SU-DHL-6 (cell line): ENCODE measurements around the gene RPLP1.

Source experiments
- EZH2phosphoT487 ChIP-seq: fragments of 200-600 bp; sonication (generic), shearing (Covaris generic); conservative IDR thresholded peaks from 2 replicates; pipeline ENCODE4 v1.6.1; 2018; ENCODE audit warnings: mild to moderate bottlenecking, antibody characterized with exemption, low read length, moderate library complexity, mixed read lengths
- TF ChIP-seq, protein P1 (sequence below): fragments of 200-600 bp; sonication (generic); IDR thresholded peaks from one replicate; pipeline ENCODE4 v1.5.1; 2017; ENCODE audit warnings: antibody characterized with exemption, mild to moderate bottlenecking, low read length, moderate library complexity; ENCODE audit not compliant: insufficient read depth, poor library complexity, severe bottlenecking

DNA sequence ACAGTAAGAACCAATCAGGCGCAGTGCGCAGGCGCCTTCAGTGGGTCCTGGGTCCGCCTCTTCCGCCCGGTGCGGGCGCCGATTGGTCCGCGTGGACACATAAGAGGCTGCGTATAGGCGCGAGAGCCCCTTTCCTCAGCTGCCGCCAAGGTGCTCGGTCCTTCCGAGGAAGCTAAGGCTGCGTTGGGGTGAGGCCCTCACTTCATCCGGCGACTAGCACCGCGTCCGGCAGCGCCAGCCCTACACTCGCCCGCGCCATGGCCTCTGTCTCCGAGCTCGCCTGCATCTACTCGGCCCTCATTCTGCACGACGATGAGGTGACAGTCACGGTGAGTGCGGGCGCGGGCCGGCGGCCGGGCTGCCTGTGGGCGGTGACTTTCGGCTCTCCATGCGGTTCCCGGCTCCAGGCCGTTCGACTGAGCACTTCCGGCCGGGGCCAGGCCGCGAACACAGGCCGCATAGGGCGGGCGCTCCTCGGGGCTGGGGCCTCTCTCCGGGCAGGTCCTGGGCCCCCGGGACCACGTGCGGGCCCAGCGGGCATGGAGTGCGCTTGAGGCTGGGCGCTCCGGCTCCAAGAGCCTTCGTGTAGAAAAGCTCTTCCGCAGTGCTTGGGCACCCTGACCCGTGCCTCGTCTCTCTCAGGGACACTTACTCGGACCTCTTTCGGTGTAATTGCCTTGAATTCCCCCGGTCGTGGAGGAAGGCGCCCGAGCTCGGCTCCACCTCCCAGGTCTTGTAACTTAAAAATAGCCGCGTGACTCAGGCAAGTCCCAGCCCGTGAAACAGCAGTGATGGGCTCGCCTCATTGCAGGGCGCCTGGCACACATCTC is at the start of gene RPLP1:
- TF ChIP-seq, protein P1, sequence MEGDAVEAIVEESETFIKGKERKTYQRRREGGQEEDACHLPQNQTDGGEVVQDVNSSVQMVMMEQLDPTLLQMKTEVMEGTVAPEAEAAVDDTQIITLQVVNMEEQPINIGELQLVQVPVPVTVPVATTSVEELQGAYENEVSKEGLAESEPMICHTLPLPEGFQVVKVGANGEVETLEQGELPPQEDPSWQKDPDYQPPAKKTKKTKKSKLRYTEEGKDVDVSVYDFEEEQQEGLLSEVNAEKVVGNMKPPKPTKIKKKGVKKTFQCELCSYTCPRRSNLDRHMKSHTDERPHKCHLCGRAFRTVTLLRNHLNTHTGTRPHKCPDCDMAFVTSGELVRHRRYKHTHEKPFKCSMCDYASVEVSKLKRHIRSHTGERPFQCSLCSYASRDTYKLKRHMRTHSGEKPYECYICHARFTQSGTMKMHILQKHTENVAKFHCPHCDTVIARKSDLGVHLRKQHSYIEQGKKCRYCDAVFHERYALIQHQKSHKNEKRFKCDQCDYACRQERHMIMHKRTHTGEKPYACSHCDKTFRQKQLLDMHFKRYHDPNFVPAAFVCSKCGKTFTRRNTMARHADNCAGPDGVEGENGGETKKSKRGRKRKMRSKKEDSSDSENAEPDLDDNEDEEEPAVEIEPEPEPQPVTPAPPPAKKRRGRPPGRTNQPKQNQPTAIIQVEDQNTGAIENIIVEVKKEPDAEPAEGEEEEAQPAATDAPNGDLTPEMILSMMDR = no peak
- no peak for TF ChIP-seq EZH2phosphoT487
